HCT116 (cell line): ENCODE measurements around the gene SPOCD1. TPM values are rescaled to one million over a fixed set of nuclear protein-coding genes. Genes with fewer than 3 reads are reported as not detected.

Experiments
- ATAC-seq: fragments of 200-7000 bp; cut with Tn5 transposase; 2 replicates; pipeline ENCODE4 v1.9.1; 2020; ENCODE audit warnings: mild to moderate bottlenecking, moderate library complexity
- BruUV-seq: library from RNA; stranded (reverse); fragments of 400-500 nt; replicated peaks from 2 replicates; lab custom pipeline; 2021; lab: Mats Ljungman, UMichigan
- CTCF ChIA-PET: fragments of 300-600 bp; sonication (Branson Sonifier 250); formaldehyde crosslinking; loops from one replicate; lab custom pipeline; 2021; ENCODE audit warnings: antibody characterized with exemption; lab: Charles Lee
- POLR2A ChIA-PET: fragments of 300-600, 350-600 bp; sonication (Branson Sonifier 250); formaldehyde crosslinking; loops from one replicate; lab custom pipeline; 2021; ENCODE audit warnings: antibody characterized with exemption; lab: Charles Lee
- RAD21 ChIA-PET, 2 experiments: fragments of 300-600 bp; sonication (Branson Sonifier 250); formaldehyde crosslinking; loops; one replicate each; lab custom pipeline; 2023; ENCODE audit warnings: low total read pairs in 2 of 2; ENCODE audit not compliant: uncharacterized antibody in 2 of 2, unreplicated experiment in 2 of 2, low non-redundant PET in 1 of 2; lab: Charles Lee
- DNase-seq: peaks from one replicate; pipeline ENCODE4 v3.0.0-alpha.2; 2010; ENCODE audit warnings: low read depth, low spot score
- H2AFZ ChIP-seq: fragments of 200-600 bp; shearing (Covaris generic), sonication (generic); 2 replicates; pipeline ENCODE4 v1.6.1; 2017; ENCODE audit warnings: low read depth, mixed run types, mixed read lengths, antibody characterized with exemption, low read length; ENCODE audit not compliant: poor library complexity, severe bottlenecking
- H3K27ac ChIP-seq: 2 replicates; pipeline ENCODE4 v1.5.1; 2012; ENCODE audit warnings: low read depth, low read length
- H3K27me3 ChIP-seq: fragments of 200-600 bp; sonication (generic); 2 replicates; pipeline ENCODE4 v1.6.1; 2016; ENCODE audit warnings: mixed run types, low read length, mixed read lengths; ENCODE audit not compliant: insufficient read depth
- H3K36me3 ChIP-seq, 2 experiments: fragments of 200-500 bp in 1 of 2; fragments of 200-600 bp in 1 of 2; sonication (Bioruptor generic) in 1 of 2; sonication (generic) in 1 of 2; 2 replicates each; pipeline versions ENCODE4 v1.5.1 to v1.6.1; 2014 to 2016; ENCODE audit warnings: low read length in 2 of 2, inconsistent platforms in 1 of 2, mixed read lengths in 1 of 2, mixed run types in 1 of 2; ENCODE audit not compliant: insufficient read depth in 2 of 2, control insufficient read depth in 1 of 2
- H3K4me1 ChIP-seq, 2 experiments: fragments of 200-600 bp in 1 of 2; sonication (generic) in 1 of 2; 2 replicates each; pipeline versions ENCODE4 v1.5.1 to v1.6.1; 2012 to 2017; ENCODE audit warnings: low read length in 2 of 2, inconsistent platforms in 1 of 2, mild to moderate bottlenecking in 1 of 2, mixed read lengths in 1 of 2, mixed run types in 1 of 2, moderate library complexity in 1 of 2; ENCODE audit not compliant: insufficient read depth in 2 of 2, control insufficient read depth in 1 of 2
- H3K4me2 ChIP-seq: fragments of 200-600 bp; sonication (generic); 2 replicates; pipeline ENCODE4 v1.6.1; 2017; ENCODE audit warnings: mixed run types, low read length, mixed read lengths
- H3K4me3 ChIP-seq, 2 experiments: fragments of 200-600 bp in 1 of 2; sonication (generic) in 1 of 2; replicated peaks in 1 of 2; 2 replicates each; pipeline ENCODE4 v1.5.1; 2011 to 2016; ENCODE audit warnings: low read length in 2 of 2, control low read depth in 1 of 2, low read depth in 1 of 2, mild to moderate bottlenecking in 1 of 2, mixed read lengths in 1 of 2, mixed run types in 1 of 2
- H3K79me2 ChIP-seq: fragments of 200-600 bp; sonication (generic); 2 replicates; pipeline ENCODE4 v1.6.1; 2017; ENCODE audit warnings: mild to moderate bottlenecking, mixed run types, low read length, moderate library complexity, mixed read lengths; ENCODE audit not compliant: insufficient read depth
- H3K9ac ChIP-seq: fragments of 200-600 bp; sonication (generic); 2 replicates; pipeline ENCODE4 v1.6.1; 2016; ENCODE audit warnings: low read length, mixed read lengths
- H3K9me2 ChIP-seq: fragments of 200-600 bp; sonication (generic), shearing (Covaris generic); 2 replicates; pipeline ENCODE4 v1.6.1; 2017; ENCODE audit warnings: mixed run types, mild to moderate bottlenecking, moderate library complexity; ENCODE audit not compliant: insufficient read depth
- H3K9me3 ChIP-seq, 2 experiments: fragments of 200-500 bp in 1 of 2; fragments of 200-600 bp in 1 of 2; sonication (Bioruptor generic) in 1 of 2; sonication (generic) in 1 of 2; 2 replicates each; pipeline ENCODE4 v1.6.1; 2014 to 2017; ENCODE audit warnings: low read length in 2 of 2, mixed read lengths in 2 of 2, inconsistent platforms in 1 of 2, low read depth in 1 of 2, mild to moderate bottlenecking in 1 of 2, mixed run types in 1 of 2, moderate library complexity in 1 of 2; ENCODE audit not compliant: control insufficient read depth in 1 of 2, insufficient read depth in 1 of 2
- H4K20me1 ChIP-seq: fragments of 200-600 bp; sonication (generic), shearing (Covaris generic); 2 replicates; pipeline ENCODE4 v1.6.1; 2017; ENCODE audit warnings: mixed run types, mild to moderate bottlenecking, moderate library complexity; ENCODE audit not compliant: insufficient read depth
- CEBPB ChIP-seq: IDR thresholded peaks from 2 replicates; pipeline ENCODE4 v1.6.1; 2012; ENCODE audit warnings: low read depth
- ELF1 ChIP-seq: IDR thresholded peaks from 2 replicates; pipeline ENCODE4 v1.6.1; 2012; ENCODE audit warnings: low read depth, borderline replicate concordance
- EZH2 ChIP-seq: fragments of 200-600 bp; sonication (generic); IDR thresholded peaks from 2 replicates; pipeline ENCODE4 v1.6.1; 2017; ENCODE audit warnings: antibody characterized with exemption, mixed run types
- FOSL1 ChIP-seq: IDR thresholded peaks from 2 replicates; pipeline ENCODE4 v1.6.1; 2012; ENCODE audit warnings: low read depth
- POLR2A ChIP-seq: IDR thresholded peaks from 2 replicates; pipeline ENCODE4 v1.7.0; 2011; ENCODE audit warnings: borderline replicate concordance; ENCODE audit not compliant: insufficient read depth, insufficient read length; ENCODE audit errors: extremely low read depth
- RAD21 ChIP-seq: IDR thresholded peaks from 2 replicates; pipeline ENCODE4 v1.6.1; 2012; ENCODE audit warnings: low read depth, mild to moderate bottlenecking
- SP1 ChIP-seq: IDR thresholded peaks from 2 replicates; pipeline ENCODE4 v1.6.1; 2012; ENCODE audit warnings: low read depth
- SRF ChIP-seq: IDR thresholded peaks from 2 replicates; pipeline ENCODE4 v1.6.1; 2012; ENCODE audit warnings: low read depth
- ZNF274 ChIP-seq: fragments of 200-500 bp; sonication (Bioruptor generic); IDR thresholded peaks from 2 replicates; pipeline ENCODE4 v1.6.1; 2014; ENCODE audit warnings: mild to moderate bottlenecking, low read depth, low read length, inconsistent platforms
- intact Hi-C: fragments of 100-400 bp; cut with micrococcal nuclease; formaldehyde crosslinking; loops from 2 replicates; pipeline ENCODE4 v1.10.0; 2022
- total RNA-seq: library from RNA; stranded (reverse); gene quantifications from one replicate; pipeline ENCODE4 v1.2.1, GENCODE V29; 2021; ENCODE audit not compliant: unreplicated experiment
- TF ChIP-seq, protein P1 (sequence below): IDR thresholded peaks from 2 replicates; pipeline ENCODE4 v1.6.1; 2011; ENCODE audit warnings: mild to moderate bottlenecking, low read length, moderate library complexity; ENCODE audit not compliant: insufficient replicate concordance; ENCODE audit errors: extremely low read depth
- TF ChIP-seq, protein P2 (sequence below): IDR thresholded peaks from 2 replicates; pipeline ENCODE4 v1.6.1; 2012; ENCODE audit warnings: low read depth
- TF ChIP-seq, protein P3 (sequence below): IDR thresholded peaks from 2 replicates; pipeline ENCODE4 v1.6.1; 2012
- TF ChIP-seq, protein P4 (sequence below), 3 experiments: fragments of 200-600 bp in 1 of 3; sonication (generic) in 1 of 3; IDR thresholded peaks in 2 of 3; conservative IDR thresholded peaks in 1 of 3; 2 replicates each; pipeline ENCODE4 v1.5.1; 2012 to 2017; ENCODE audit warnings: low read depth in 2 of 3, low read length in 2 of 3, antibody characterized with exemption in 1 of 3, borderline replicate concordance in 1 of 3, control low read depth in 1 of 3, mild to moderate bottlenecking in 1 of 3, mixed read lengths in 1 of 3, mixed run types in 1 of 3, moderate library complexity in 1 of 3; ENCODE audit not compliant: insufficient read depth in 1 of 3
- TF ChIP-seq, protein P5 (sequence below): IDR thresholded peaks from 2 replicates; pipeline ENCODE4 v1.6.1; 2012

SPOCD1 gene
- total RNA-seq, 1 experiment from 2014 or later = 5.0 TPM

DNA sequence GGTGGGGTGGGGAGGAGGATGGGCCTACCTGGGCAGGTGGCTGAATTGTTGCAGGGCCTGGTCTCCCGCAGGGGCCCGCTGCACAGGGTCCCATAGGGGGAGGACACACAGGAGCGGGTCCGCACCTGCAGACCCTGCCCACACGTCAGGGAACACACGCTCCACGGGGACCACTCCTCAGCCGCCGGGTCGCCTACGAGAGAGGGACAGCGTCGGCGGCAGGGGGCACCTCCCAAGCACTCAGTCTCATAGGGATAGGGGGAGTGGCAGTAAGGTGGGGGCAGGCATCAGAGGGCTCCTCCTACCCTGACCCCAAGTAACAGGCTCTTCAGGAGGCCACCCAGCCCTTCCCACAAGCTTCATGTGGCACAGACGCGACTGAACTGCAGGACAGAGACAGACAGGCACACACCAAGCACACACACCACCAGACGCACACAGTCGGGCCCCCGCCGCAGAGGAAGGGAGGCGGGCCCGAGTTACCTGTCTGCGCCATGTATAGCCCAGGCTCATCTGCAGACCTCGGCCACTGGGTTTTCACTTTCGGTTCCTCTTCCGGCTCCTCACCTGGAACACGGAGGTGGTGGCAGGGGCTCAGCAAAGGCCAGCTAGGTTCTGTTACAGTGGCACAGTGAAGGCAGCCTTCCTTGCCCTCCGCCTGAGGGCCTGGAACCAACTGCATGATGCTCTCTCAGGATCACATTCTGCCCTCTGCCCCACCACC, 71.5 kb downstream of the SPOCD1 start:
- POLR2A ChIA-PET = no interaction called here
- RAD21 ChIA-PET = interaction anchor here in 1 of 2 experiments (1.8 kb wide), 1 partner anchor 80 kb away, joined by 10 read pairs; no protein-coding TSS in a partner anchor

More for the DNA sequence above, 71.5 kb downstream of the SPOCD1 start:
- peaks cover 7 to 14% of the 10 kb centered on the region in 2 experiments for H3K4me1 ChIP-seq
- H4K20me1 ChIP-seq = no peaks in the 10 kb centered on the region
- no peak overlapping the region for H3K4me2 ChIP-seq
- no peak for TF ChIP-seq ELF1
- no peak for TF ChIP-seq SP1
- TF ChIP-seq, protein P1, sequence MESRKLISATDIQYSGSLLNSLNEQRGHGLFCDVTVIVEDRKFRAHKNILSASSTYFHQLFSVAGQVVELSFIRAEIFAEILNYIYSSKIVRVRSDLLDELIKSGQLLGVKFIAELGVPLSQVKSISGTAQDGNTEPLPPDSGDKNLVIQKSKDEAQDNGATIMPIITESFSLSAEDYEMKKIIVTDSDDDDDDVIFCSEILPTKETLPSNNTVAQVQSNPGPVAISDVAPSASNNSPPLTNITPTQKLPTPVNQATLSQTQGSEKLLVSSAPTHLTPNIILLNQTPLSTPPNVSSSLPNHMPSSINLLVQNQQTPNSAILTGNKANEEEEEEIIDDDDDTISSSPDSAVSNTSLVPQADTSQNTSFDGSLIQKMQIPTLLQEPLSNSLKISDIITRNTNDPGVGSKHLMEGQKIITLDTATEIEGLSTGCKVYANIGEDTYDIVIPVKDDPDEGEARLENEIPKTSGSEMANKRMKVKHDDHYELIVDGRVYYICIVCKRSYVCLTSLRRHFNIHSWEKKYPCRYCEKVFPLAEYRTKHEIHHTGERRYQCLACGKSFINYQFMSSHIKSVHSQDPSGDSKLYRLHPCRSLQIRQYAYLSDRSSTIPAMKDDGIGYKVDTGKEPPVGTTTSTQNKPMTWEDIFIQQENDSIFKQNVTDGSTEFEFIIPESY = no peak
- TF ChIP-seq, protein P2, sequence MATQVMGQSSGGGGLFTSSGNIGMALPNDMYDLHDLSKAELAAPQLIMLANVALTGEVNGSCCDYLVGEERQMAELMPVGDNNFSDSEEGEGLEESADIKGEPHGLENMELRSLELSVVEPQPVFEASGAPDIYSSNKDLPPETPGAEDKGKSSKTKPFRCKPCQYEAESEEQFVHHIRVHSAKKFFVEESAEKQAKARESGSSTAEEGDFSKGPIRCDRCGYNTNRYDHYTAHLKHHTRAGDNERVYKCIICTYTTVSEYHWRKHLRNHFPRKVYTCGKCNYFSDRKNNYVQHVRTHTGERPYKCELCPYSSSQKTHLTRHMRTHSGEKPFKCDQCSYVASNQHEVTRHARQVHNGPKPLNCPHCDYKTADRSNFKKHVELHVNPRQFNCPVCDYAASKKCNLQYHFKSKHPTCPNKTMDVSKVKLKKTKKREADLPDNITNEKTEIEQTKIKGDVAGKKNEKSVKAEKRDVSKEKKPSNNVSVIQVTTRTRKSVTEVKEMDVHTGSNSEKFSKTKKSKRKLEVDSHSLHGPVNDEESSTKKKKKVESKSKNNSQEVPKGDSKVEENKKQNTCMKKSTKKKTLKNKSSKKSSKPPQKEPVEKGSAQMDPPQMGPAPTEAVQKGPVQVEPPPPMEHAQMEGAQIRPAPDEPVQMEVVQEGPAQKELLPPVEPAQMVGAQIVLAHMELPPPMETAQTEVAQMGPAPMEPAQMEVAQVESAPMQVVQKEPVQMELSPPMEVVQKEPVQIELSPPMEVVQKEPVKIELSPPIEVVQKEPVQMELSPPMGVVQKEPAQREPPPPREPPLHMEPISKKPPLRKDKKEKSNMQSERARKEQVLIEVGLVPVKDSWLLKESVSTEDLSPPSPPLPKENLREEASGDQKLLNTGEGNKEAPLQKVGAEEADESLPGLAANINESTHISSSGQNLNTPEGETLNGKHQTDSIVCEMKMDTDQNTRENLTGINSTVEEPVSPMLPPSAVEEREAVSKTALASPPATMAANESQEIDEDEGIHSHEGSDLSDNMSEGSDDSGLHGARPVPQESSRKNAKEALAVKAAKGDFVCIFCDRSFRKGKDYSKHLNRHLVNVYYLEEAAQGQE = no peak
- TF ChIP-seq FOSL1 = no peak
- TF ChIP-seq, protein P3, sequence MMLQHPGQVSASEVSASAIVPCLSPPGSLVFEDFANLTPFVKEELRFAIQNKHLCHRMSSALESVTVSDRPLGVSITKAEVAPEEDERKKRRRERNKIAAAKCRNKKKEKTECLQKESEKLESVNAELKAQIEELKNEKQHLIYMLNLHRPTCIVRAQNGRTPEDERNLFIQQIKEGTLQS = no peak
- TF ChIP-seq, protein P4, sequence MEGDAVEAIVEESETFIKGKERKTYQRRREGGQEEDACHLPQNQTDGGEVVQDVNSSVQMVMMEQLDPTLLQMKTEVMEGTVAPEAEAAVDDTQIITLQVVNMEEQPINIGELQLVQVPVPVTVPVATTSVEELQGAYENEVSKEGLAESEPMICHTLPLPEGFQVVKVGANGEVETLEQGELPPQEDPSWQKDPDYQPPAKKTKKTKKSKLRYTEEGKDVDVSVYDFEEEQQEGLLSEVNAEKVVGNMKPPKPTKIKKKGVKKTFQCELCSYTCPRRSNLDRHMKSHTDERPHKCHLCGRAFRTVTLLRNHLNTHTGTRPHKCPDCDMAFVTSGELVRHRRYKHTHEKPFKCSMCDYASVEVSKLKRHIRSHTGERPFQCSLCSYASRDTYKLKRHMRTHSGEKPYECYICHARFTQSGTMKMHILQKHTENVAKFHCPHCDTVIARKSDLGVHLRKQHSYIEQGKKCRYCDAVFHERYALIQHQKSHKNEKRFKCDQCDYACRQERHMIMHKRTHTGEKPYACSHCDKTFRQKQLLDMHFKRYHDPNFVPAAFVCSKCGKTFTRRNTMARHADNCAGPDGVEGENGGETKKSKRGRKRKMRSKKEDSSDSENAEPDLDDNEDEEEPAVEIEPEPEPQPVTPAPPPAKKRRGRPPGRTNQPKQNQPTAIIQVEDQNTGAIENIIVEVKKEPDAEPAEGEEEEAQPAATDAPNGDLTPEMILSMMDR (IDR thresholded peaks at IDR 0.05 in 2 of 3, conservative IDR thresholded peaks at IDR 0.05 in 1 of 3; ENCODE audit: borderline replicate concordance in 1 of 3, insufficient read depth in 1 of 3, low read depth in 2 of 3, low read length in 2 of 3) = no peak
- TF ChIP-seq SRF = no peak
- TF ChIP-seq, protein P5, sequence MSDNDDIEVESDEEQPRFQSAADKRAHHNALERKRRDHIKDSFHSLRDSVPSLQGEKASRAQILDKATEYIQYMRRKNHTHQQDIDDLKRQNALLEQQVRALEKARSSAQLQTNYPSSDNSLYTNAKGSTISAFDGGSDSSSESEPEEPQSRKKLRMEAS = no peak
- no peak for TF ChIP-seq POLR2A
- TF ChIP-seq CEBPB = no peak
- TF ChIP-seq RAD21 = no peak
- no peak for TF ChIP-seq ZNF274
- no peak for TF ChIP-seq EZH2
- H3K27ac ChIP-seq = no peak overlapping the region
- CTCF ChIA-PET = interaction anchor here (0.6 to 1.2 kb wide), 2 partner anchors 17 to 45 kb away, joined by 3 to 4 read pairs; no protein-coding TSS in a partner anchor
- ATAC-seq (no peak), DNase-seq (no peak)
- no peaks in the 10 kb centered on the region for H3K27me3 ChIP-seq
- no peaks in the 10 kb centered on the region for H3K9me2 ChIP-seq
- no TSS peak for BruUV-seq
- no peaks in the 10 kb centered on the region for H3K9me3 ChIP-seq
- H3K9ac ChIP-seq = no peak overlapping the region
- intact Hi-C loops = no loop called here
- H2AFZ ChIP-seq = no peak overlapping the region
- no peaks in the 10 kb centered on the region for H3K36me3 ChIP-seq
- no peak overlapping the region for H3K4me3 ChIP-seq
- no peaks in the 10 kb centered on the region for H3K79me2 ChIP-seq
